KOPT-K1 (cell line): ENCODE results near the gene KANSL1.

Experiments
- H3K27ac ChIP-seq: fragments of 200-600 bp; sonication (generic); 2 replicates; pipeline ENCODE4 v1.5.1; 2016; ENCODE audit warnings: antibody characterized with exemption, mild to moderate bottlenecking, low read depth, low read length; ENCODE audit not compliant: poor library complexity, severe bottlenecking
- H3K36me3 ChIP-seq: fragments of 200-600 bp; sonication (generic); 2 replicates; pipeline ENCODE4 v1.5.1; 2017; ENCODE audit warnings: antibody characterized with exemption, mild to moderate bottlenecking, low read length, moderate library complexity; ENCODE audit not compliant: insufficient read depth
- H3K9me3 ChIP-seq: fragments of 200-600 bp; sonication (generic); 2 replicates; pipeline ENCODE4 v1.5.1; 2017; ENCODE audit warnings: antibody characterized with exemption, low read length, mild to moderate bottlenecking; ENCODE audit not compliant: insufficient read depth, poor library complexity, severe bottlenecking

Gene KANSL1

GRCh38 chr17:46002973-46003316 lies 190.3 kb downstream of the KANSL1 start:
- H3K27ac ChIP-seq = no peak overlapping the region
- H3K36me3 ChIP-seq = no peaks in the 10 kb centered on the region
- no peaks in the 10 kb centered on the region for H3K9me3 ChIP-seq

- H3K36me3 ChIP-seq = no peaks in the 10 kb centered on the region
- H3K9me3 ChIP-seq = no peaks in the 10 kb centered on the region
- no peak overlapping the region for H3K27ac ChIP-seq
Observed at GRCh38 chr17:46002311-46002972, 190.8 kb downstream of the KANSL1 start.

- no peak overlapping the region for H3K27ac ChIP-seq
- no peaks in the 10 kb centered on the region for H3K36me3 ChIP-seq
- no peaks in the 10 kb centered on the region for H3K9me3 ChIP-seq
Observed at GRCh38 chr17:46001390-46002310, 191.6 kb downstream of the KANSL1 start.

GRCh38 chr17:46000757-46001156 lies 192.5 kb downstream of the KANSL1 start:
- Histone ChIP-seq H3K36me3 (no peaks in the 10 kb centered on the region), H3K27ac (no peak overlapping the region)

GRCh38 chr17:46000292-46000691 lies 192.9 kb downstream of the KANSL1 start:
- no peak overlapping the region for H3K27ac ChIP-seq
- no peaks in the 10 kb centered on the region for H3K36me3 ChIP-seq
- no peaks in the 10 kb centered on the region for H3K9me3 ChIP-seq

More at GRCh38 chr17:46000757-46001156, 192.5 kb downstream of the KANSL1 start:
- no peaks in the 10 kb centered on the region for H3K9me3 ChIP-seq

- Histone ChIP-seq H3K9me3 (no peaks in the 10 kb centered on the region), H3K36me3 (no peaks in the 10 kb centered on the region), H3K27ac (no peak overlapping the region)
Observed at GRCh38 chr17:45999900-46000290, 193.3 kb downstream of the KANSL1 start.

- H3K36me3 ChIP-seq = no peaks in the 10 kb centered on the region
- H3K9me3 ChIP-seq = no peaks in the 10 kb centered on the region
- no peak within 1 kb of the TSS for H3K27ac ChIP-seq
Observed at GRCh38 chr17:45998987-45999899, 194.0 kb downstream of the KANSL1 start, which contains the start of gene STH. Gene STH (plus strand): TSS chr17:45999250. CDS start chr17:45999280, 30 bp downstream.

- Histone ChIP-seq H3K36me3 (no peaks in the 10 kb centered on the region), H3K27ac (no peak overlapping the region), H3K9me3 (no peaks in the 10 kb centered on the region)
Observed at GRCh38 chr17:45997624-45998023, 195.6 kb downstream of the KANSL1 start.

GRCh38 chr17:45997166-45997565 lies 196.1 kb downstream of the KANSL1 start:
- Histone ChIP-seq H3K9me3 (no peaks in the 10 kb centered on the region), H3K36me3 (no peaks in the 10 kb centered on the region), H3K27ac (no peak overlapping the region)

- Histone ChIP-seq H3K9me3 (no peaks in the 10 kb centered on the region), H3K36me3 (no peaks in the 10 kb centered on the region), H3K27ac (no peak overlapping the region)
Observed at GRCh38 chr17:45996282-45996937, 196.8 kb downstream of the KANSL1 start.

- no peaks in the 10 kb centered on the region for H3K9me3 ChIP-seq
- H3K27ac ChIP-seq = no peak overlapping the region
- no peaks in the 10 kb centered on the region for H3K36me3 ChIP-seq
Observed at GRCh38 chr17:45995627-45996270, 197.5 kb downstream of the KANSL1 start.

GRCh38 chr17:45994987-45995386 lies 198.2 kb downstream of the KANSL1 start:
- no peaks in the 10 kb centered on the region for H3K36me3 ChIP-seq
- no peaks in the 10 kb centered on the region for H3K9me3 ChIP-seq
- H3K27ac ChIP-seq = no peak overlapping the region

- Histone ChIP-seq H3K27ac (no peak overlapping the region), H3K36me3 (no peaks in the 10 kb centered on the region), H3K9me3 (no peaks in the 10 kb centered on the region)
Observed at GRCh38 chr17:45993962-45994627, 199.1 kb downstream of the KANSL1 start.

- no peak overlapping the region for H3K27ac ChIP-seq
- H3K36me3 ChIP-seq = no peaks in the 10 kb centered on the region
- H3K9me3 ChIP-seq = no peaks in the 10 kb centered on the region
Observed at GRCh38 chr17:45992904-45993303, 200.3 kb downstream of the KANSL1 start.
